SU-DHL-6 (cell line): ENCODE measurements around the gene ESYT1.

ENCODE experiments used
- H2AFZ ChIP-seq: fragments of 200-600 bp; sonication (generic); 2 replicates; pipeline ENCODE4 v1.6.1; 2014; ENCODE audit warnings: low read depth, mild to moderate bottlenecking, moderate library complexity, mixed read lengths, antibody characterized with exemption, low read length; ENCODE audit not compliant: severe bottlenecking
- H3F3A ChIP-seq: fragments of 200-600 bp; shearing (Covaris generic); 2 replicates; pipeline ENCODE4 v1.6.0; 2016; ENCODE audit warnings: antibody characterized with exemption, mild to moderate bottlenecking; ENCODE audit not compliant: insufficient read depth
- H3K27ac ChIP-seq: fragments of 200-600 bp; sonication (generic); 2 replicates; pipeline ENCODE4 v1.5.1; 2016; ENCODE audit warnings: low read depth, mild to moderate bottlenecking, low read length, moderate library complexity, mixed read lengths
- H3K27me3 ChIP-seq: fragments of 200-600 bp; sonication (generic), shearing (Covaris generic); 2 replicates; pipeline ENCODE4 v1.6.0; 2014; ENCODE audit warnings: mild to moderate bottlenecking, low read length
- H3K36me3 ChIP-seq: fragments of 200-600 bp; sonication (generic); 2 replicates; pipeline ENCODE4 v1.6.1; 2014; ENCODE audit warnings: mild to moderate bottlenecking, low read length, mixed read lengths
- H3K4me2 ChIP-seq: fragments of 300-600, 200-600 bp; shearing (Covaris generic), sonication (generic); 2 replicates; pipeline ENCODE4 v1.6.0; 2014; ENCODE audit warnings: low read length, low read depth, mild to moderate bottlenecking; ENCODE audit not compliant: poor library complexity, severe bottlenecking
- H3K4me3 ChIP-seq: fragments of 200-600 bp; sonication (generic); 2 replicates; pipeline ENCODE4 v1.5.1; 2014; ENCODE audit warnings: antibody characterized with exemption, low read length, mild to moderate bottlenecking, mixed read lengths; ENCODE audit not compliant: insufficient read depth, poor library complexity, severe bottlenecking
- H3K79me2 ChIP-seq: fragments of 200-600 bp; sonication (generic); 2 replicates; pipeline ENCODE4 v1.6.1; 2014; ENCODE audit warnings: mild to moderate bottlenecking, low read length, moderate library complexity; ENCODE audit not compliant: insufficient read depth
- H3K9ac ChIP-seq: fragments of 200-600 bp; sonication (generic); 2 replicates; pipeline ENCODE4 v1.7.0; 2014; ENCODE audit warnings: mild to moderate bottlenecking, low read length
- H3K9me2 ChIP-seq: fragments of 200-600 bp; sonication (generic); replicated peaks from 2 replicates; pipeline ENCODE4 v1.6.1; 2014; ENCODE audit warnings: low read length; ENCODE audit not compliant: insufficient read depth
- H3K9me3 ChIP-seq: fragments of 200-600 bp; sonication (generic); 2 replicates; pipeline ENCODE4 v1.6.1; 2014; ENCODE audit warnings: low read length, mixed read lengths; ENCODE audit not compliant: insufficient read depth
- H4K20me1 ChIP-seq: fragments of 200-600 bp; sonication (generic); 2 replicates; pipeline ENCODE4 v1.6.1; 2014; ENCODE audit warnings: low read depth, mild to moderate bottlenecking, antibody characterized with exemption, low read length, moderate library complexity, mixed read lengths
- CTCF ChIP-seq: fragments of 200-600 bp; sonication (generic); IDR thresholded peaks from one replicate; pipeline ENCODE4 v1.5.1; 2017; ENCODE audit warnings: antibody characterized with exemption, mild to moderate bottlenecking, low read length, moderate library complexity; ENCODE audit not compliant: insufficient read depth, poor library complexity, severe bottlenecking
- EZH2phosphoT487 ChIP-seq: fragments of 200-600 bp; sonication (generic), shearing (Covaris generic); conservative IDR thresholded peaks from 2 replicates; pipeline ENCODE4 v1.6.1; 2018; ENCODE audit warnings: mild to moderate bottlenecking, antibody characterized with exemption, low read length, moderate library complexity, mixed read lengths

Gene ESYT1

GRCh38 chr12:56086096-56086495 lies 42.0 kb upstream of the ESYT1 start:
- H4K20me1 ChIP-seq: no peaks in the 10 kb centered on the region
- no peak overlapping the region for H3K9ac ChIP-seq
- no peak overlapping the region for H3K27ac ChIP-seq
- no peaks in the 10 kb centered on the region for H3K9me3 ChIP-seq
- no peaks in the 10 kb centered on the region for H3K79me2 ChIP-seq
- H3K9me2 ChIP-seq: no peaks in the 10 kb centered on the region
- no peak overlapping the region for H2AFZ ChIP-seq
- no peaks in the 10 kb centered on the region for H3K27me3 ChIP-seq
- H3F3A ChIP-seq: 0 out of 2 replicates have a peak, but pooled peaks cover 2% of the 10 kb centered on the region
- TF ChIP-seq CTCF (no peak), EZH2phosphoT487 (no peak)
- no peaks in the 10 kb centered on the region for H3K36me3 ChIP-seq
- H3K4me2 ChIP-seq: no peak overlapping the region
- H3K4me3 ChIP-seq: no peak overlapping the region

GRCh38 chr12:56086608-56087007 lies 41.5 kb upstream of the ESYT1 start:
- Histone ChIP-seq H3K9ac (no peak overlapping the region), H3K27me3 (no peaks in the 10 kb centered on the region), H3K9me2 (no peaks in the 10 kb centered on the region), H4K20me1 (no peaks in the 10 kb centered on the region), H3F3A (0 out of 2 replicates have a peak, but pooled peaks cover 2% of the 10 kb centered on the region), H3K9me3 (no peaks in the 10 kb centered on the region), H3K36me3 (no peaks in the 10 kb centered on the region), H3K4me2 (no peak overlapping the region), H2AFZ (no peak overlapping the region), H3K4me3 (no peak overlapping the region), H3K79me2 (no peaks in the 10 kb centered on the region), H3K27ac (no peak overlapping the region)
- no peak for TF ChIP-seq CTCF
- no peak for TF ChIP-seq EZH2phosphoT487

- Histone ChIP-seq H3K9ac (no peak overlapping the region), H2AFZ (no peak overlapping the region), H3K36me3 (no peaks in the 10 kb centered on the region), H3K79me2 (no peaks in the 10 kb centered on the region), H3F3A (0 out of 2 replicates have a peak, but pooled peaks cover 2% of the 10 kb centered on the region), H3K27ac (no peak overlapping the region), H4K20me1 (no peaks in the 10 kb centered on the region), H3K9me2 (no peaks in the 10 kb centered on the region), H3K4me2 (no peak overlapping the region), H3K9me3 (no peaks in the 10 kb centered on the region), H3K27me3 (no peaks in the 10 kb centered on the region), H3K4me3 (no peak overlapping the region)
- TF ChIP-seq EZH2phosphoT487 (no peak), CTCF (no peak)
Measured at GRCh38 chr12:56087220-56087619, 40.8 kb upstream of the ESYT1 start.
